ENCODE data around the gene TIMM10. TPM values are rescaled to one million over a fixed set of nuclear protein-coding genes. Genes with fewer than 3 reads are reported as not detected.

Gene TIMM10
- total RNA-seq, 1 experiment from 2014 or later: 152 TPM

- in situ Hi-C loops (cut with HindIII; ENCODE audit: low pct_unique_long_range_greater_than_20kb, low sequenced_read_pairs): no loop called here
- ATAC-seq (peak; percentile 31; the same call in 1 of the 2 replicates), DNase-seq (ENCODE audit: low read depth, low spot score) (no peak)
- no peaks in the 10 kb centered on the region for H3K4me1 ChIP-seq (ENCODE audit: control insufficient read depth, insufficient read depth, low read length)
- intact Hi-C loops (cut with micrococcal nuclease; ENCODE audit: unreplicated experiment): no loop called here
- no peaks in the 10 kb centered on the region for H3K36me3 ChIP-seq (ENCODE audit: control insufficient read depth, insufficient read depth, low read length)
- ChIA-PET CTCF (interaction anchor here (0.8 kb wide), 1 partner anchor 447 kb away, joined by 3 read pairs; no protein-coding TSS in a partner anchor), POLR2A (no interaction called here)
- peak overlapping the region in 1 of 2 experiments; percentile 24; a peak in 1 of 4 replicates for H3K4me3 ChIP-seq (ENCODE audit: low read depth in 2 of 2, low read length in 2 of 2)
- BruUV-seq (replicated peaks): no TSS peak
- H3K27me3 ChIP-seq (ENCODE audit: control insufficient read depth, insufficient read depth, low read length): no peaks in the 10 kb centered on the region
- no peak overlapping the region for H3K27ac ChIP-seq (ENCODE audit: low read length)
- H3K9me3 ChIP-seq (ENCODE audit: control insufficient read depth, insufficient read depth, low read depth, low read length): no peaks in the 10 kb centered on the region
- TF ChIP-seq, protein P1, sequence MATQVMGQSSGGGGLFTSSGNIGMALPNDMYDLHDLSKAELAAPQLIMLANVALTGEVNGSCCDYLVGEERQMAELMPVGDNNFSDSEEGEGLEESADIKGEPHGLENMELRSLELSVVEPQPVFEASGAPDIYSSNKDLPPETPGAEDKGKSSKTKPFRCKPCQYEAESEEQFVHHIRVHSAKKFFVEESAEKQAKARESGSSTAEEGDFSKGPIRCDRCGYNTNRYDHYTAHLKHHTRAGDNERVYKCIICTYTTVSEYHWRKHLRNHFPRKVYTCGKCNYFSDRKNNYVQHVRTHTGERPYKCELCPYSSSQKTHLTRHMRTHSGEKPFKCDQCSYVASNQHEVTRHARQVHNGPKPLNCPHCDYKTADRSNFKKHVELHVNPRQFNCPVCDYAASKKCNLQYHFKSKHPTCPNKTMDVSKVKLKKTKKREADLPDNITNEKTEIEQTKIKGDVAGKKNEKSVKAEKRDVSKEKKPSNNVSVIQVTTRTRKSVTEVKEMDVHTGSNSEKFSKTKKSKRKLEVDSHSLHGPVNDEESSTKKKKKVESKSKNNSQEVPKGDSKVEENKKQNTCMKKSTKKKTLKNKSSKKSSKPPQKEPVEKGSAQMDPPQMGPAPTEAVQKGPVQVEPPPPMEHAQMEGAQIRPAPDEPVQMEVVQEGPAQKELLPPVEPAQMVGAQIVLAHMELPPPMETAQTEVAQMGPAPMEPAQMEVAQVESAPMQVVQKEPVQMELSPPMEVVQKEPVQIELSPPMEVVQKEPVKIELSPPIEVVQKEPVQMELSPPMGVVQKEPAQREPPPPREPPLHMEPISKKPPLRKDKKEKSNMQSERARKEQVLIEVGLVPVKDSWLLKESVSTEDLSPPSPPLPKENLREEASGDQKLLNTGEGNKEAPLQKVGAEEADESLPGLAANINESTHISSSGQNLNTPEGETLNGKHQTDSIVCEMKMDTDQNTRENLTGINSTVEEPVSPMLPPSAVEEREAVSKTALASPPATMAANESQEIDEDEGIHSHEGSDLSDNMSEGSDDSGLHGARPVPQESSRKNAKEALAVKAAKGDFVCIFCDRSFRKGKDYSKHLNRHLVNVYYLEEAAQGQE (IDR thresholded peaks at IDR 0.05; ENCODE audit: insufficient read depth in 1 of 2, low read depth in 2 of 2, low read length in 1 of 2): no peak
- TF ChIP-seq CTCF (IDR thresholded peaks at IDR 0.05): no peak
- no peak for TF ChIP-seq POLR2AphosphoS5 (IDR thresholded peaks at IDR 0.05; ENCODE audit: low read depth, low read length)
- TF ChIP-seq TCF7L2 (IDR thresholded peaks at IDR 0.05; ENCODE audit: low read depth, low read length): no peak
- no peak for TF ChIP-seq SIN3A (IDR thresholded peaks at IDR 0.05; ENCODE audit: borderline replicate concordance, insufficient read depth, low read depth, low read length)
These were observed 13.0 kb upstream of the TIMM10 start for GRCh38 chr11:57543593-57543992.

DNA sequence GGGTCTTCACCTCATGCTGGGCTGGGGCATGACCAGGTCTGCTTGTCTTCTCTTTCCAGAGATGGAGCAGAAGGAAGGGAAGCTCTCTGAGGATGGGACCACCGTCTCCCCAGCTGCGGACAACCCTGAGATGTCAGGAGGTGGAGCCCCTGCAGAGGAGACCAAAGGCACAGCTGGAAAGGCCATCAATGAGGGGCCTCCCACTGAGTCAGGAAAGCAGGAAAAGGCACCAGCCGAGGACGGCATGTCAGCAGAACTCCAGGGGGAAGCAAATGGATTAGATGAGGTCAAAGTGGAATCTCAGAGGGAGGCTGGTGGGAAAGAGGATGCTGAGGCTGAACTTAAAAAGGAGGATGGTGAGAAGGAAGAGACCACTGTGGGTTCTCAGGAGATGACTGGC is 12.0 kb upstream of the TIMM10 start:
- intact Hi-C loops (cut with micrococcal nuclease; ENCODE audit: unreplicated experiment) (no loop called here), in situ Hi-C loops (cut with HindIII; ENCODE audit: low pct_unique_long_range_greater_than_20kb, low sequenced_read_pairs) (no loop called here)
- no TSS peak for BruUV-seq (replicated peaks)
- Histone ChIP-seq H3K4me1 (ENCODE audit: control insufficient read depth, insufficient read depth, low read length) (no peaks in the 10 kb centered on the region), H3K27me3 (ENCODE audit: control insufficient read depth, insufficient read depth, low read length) (no peaks in the 10 kb centered on the region), H3K36me3 (ENCODE audit: control insufficient read depth, insufficient read depth, low read length) (no peaks in the 10 kb centered on the region), H3K4me3 (ENCODE audit: low read depth in 2 of 2, low read length in 2 of 2) (no peak overlapping the region), H3K27ac (ENCODE audit: low read length) (no peak overlapping the region), H3K9me3 (ENCODE audit: control insufficient read depth, insufficient read depth, low read depth, low read length) (no peaks in the 10 kb centered on the region)
- no peak for ATAC-seq
- no peak for DNase-seq (ENCODE audit: low read depth, low spot score)
- TF ChIP-seq, protein P1 (IDR thresholded peaks at IDR 0.05; ENCODE audit: insufficient read depth in 1 of 2, low read depth in 2 of 2, low read length in 1 of 2): no peak
- no peak for TF ChIP-seq CTCF (IDR thresholded peaks at IDR 0.05)
- no peak for TF ChIP-seq SIN3A (IDR thresholded peaks at IDR 0.05; ENCODE audit: borderline replicate concordance, insufficient read depth, low read depth, low read length)
- TF ChIP-seq POLR2AphosphoS5 (IDR thresholded peaks at IDR 0.05; ENCODE audit: low read depth, low read length): no peak
- no peak for TF ChIP-seq TCF7L2 (IDR thresholded peaks at IDR 0.05; ENCODE audit: low read depth, low read length)
- POLR2A ChIA-PET: no interaction called here
- CTCF ChIA-PET: no interaction called here
